ENCODE measurements around the gene SPOCK1.

The SPOCK1 gene

DNA sequence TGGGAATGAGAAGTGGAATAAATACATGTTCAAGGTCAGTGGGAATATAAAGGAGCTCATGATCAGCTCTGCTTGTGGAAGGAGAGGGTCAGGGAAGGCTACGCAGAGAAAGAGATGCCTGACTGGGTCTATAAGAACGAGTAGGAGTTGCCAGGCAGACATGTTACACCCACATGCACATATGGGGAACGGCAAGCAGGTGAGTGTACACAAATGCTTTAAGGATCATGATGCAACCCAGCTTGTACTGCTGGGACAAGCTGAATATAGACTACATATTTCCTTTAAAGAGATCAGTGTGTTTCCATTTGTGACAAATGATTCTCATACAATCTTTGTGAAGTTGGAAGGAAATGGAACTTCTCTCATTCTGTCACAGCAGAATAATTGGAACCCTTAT lies 141.7 kb downstream of the SPOCK1 start:
- ATAC-seq, result no peak

DNA sequence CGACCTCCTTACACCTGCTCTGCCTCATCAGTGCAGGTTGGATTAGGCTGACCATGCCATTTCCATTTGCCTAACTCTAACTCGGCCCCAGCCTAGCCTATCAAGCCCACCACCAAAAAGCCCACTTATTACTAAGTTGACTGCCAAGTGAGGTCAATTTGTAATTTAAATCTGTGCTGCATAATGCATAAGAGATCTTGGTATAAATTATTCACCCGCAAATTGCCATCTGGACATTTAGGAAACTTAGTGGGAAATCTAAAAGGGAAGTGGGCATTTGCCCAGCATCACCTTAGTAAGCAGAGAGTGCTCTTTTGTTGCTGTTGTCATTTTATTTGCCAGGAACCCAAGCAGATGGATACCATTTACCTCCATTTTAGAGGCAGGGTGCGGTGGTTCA lies 143.0 kb downstream of the SPOCK1 start:
- no peak for ATAC-seq

- ATAC-seq, result no peak
Observed at GRCh38 chr5:137355708-137356107, 143.4 kb downstream of the SPOCK1 start.

GRCh38 chr5:137352095-137352494 lies 147.0 kb downstream of the SPOCK1 start:
- no peak for ATAC-seq

- ATAC-seq, result no peak
Observed at GRCh38 chr5:137350791-137351190, 148.3 kb downstream of the SPOCK1 start.

GRCh38 chr5:137348759-137349158 lies 150.4 kb downstream of the SPOCK1 start:
- no peak for ATAC-seq

GRCh38 chr5:137347865-137348264 lies 151.3 kb downstream of the SPOCK1 start:
- ATAC-seq, result no peak

- ATAC-seq, result no peak
Observed at GRCh38 chr5:137346281-137346680, 152.8 kb downstream of the SPOCK1 start.

- ATAC-seq, result no peak
Observed at GRCh38 chr5:137345396-137345795, 153.7 kb downstream of the SPOCK1 start.

- ATAC-seq, result no peak
Observed at GRCh38 chr5:137344723-137345322, 154.3 kb downstream of the SPOCK1 start.

GRCh38 chr5:137344021-137344420 lies 155.1 kb downstream of the SPOCK1 start:
- no peak for ATAC-seq

GRCh38 chr5:137342764-137343163 lies 156.4 kb downstream of the SPOCK1 start:
- ATAC-seq, result no peak

GRCh38 chr5:137341831-137342230 lies 157.3 kb downstream of the SPOCK1 start:
- no peak for ATAC-seq

DNA sequence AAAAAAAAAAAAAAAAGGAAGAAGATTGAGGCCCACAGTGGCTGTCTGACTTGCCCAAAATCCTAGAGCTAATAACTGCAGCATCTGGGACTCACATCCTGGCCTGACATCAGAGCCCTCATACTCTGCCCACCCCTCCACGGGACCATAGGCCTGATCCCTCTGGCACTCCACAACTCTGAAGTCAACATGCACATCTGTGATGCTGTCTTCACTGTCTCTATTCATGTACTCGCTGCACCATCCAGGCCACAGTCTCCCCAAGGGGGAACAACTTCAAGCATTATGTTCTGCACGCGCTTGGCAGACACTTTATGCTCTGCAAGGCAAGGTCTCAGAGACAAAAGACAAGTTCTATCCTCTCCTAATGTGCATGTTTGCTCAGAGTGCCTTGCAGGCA lies 158.2 kb downstream of the SPOCK1 start:
- no peak for ATAC-seq

DNA sequence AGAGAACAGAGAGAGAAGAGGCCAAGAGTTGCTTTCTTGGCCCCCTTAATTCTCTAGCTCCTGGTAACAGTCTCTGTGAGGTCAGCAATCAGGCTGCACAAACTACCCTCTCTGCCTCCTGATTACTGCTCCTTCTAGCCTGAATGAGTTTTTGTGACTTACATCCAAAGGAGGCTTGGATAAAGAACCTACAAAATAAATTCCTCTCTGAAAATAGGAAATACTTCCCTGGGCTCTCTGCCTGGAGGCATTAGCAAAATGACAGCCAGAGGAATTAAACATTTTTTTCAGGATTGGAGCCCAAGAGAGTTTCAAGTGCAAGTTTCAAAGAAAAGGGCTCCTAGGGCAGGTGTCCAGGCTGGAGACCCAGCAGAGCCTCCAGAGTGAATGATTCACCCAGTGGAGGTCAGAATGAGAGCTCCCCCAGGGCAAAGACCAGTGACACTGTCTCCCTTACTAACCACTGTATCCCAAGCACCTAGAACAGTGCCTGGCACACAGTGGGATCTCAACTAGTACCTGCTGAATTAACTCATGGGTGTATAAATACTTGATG lies 162.5 kb downstream of the SPOCK1 start:
- ATAC-seq, result no peak

GRCh38 chr5:137336161-137336560 lies 163.0 kb downstream of the SPOCK1 start:
- ATAC-seq, result no peak

- no peak for ATAC-seq
Observed at GRCh38 chr5:137335493-137335892, 163.6 kb downstream of the SPOCK1 start.

- ATAC-seq, result no peak
Observed at GRCh38 chr5:137333928-137334327, 165.2 kb downstream of the SPOCK1 start.

GRCh38 chr5:137333475-137333874 lies 165.7 kb downstream of the SPOCK1 start:
- no peak for ATAC-seq

DNA sequence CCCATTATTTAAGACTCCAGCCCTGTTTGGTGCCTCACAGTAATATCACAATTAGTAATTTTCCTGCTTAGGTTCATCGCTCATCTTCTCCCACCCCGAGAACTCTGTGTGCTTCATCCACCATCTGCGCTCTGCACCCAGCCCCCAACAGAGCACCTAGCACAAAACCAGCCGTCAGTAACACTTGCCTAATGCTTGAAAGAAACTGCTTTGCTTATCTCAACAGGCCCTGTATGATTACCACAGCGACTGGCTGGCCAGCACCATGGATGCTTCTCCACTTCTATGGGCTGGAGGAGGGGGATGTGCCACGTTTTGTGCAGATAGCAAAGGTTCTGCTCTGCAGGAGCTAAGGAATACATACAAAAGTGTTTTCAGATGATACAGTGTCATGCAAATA lies 166.8 kb downstream of the SPOCK1 start:
- ATAC-seq, result no peak

- ATAC-seq, result no peak
Observed at GRCh38 chr5:137329586-137330296, 169.4 kb downstream of the SPOCK1 start.

DNA sequence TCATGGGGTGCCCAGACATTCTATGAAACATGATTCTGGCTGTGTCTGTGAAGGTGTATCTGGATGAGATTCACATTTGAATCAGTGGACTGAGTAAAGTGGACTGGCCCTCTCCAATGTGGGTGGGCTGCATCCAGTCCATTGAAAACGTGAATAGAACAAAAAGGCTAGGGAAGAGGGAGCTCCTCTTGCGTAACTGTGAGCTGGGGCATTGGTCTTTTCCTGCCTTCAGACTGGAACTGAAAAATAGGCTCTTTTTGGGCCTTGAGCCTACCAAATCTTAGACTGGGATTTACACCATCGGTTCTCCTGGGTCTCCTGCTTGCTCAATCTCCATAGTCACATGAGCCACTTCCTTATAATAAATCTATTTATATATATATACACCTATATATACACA lies 170.1 kb downstream of the SPOCK1 start:
- no peak for ATAC-seq

- no peak for ATAC-seq
Observed at GRCh38 chr5:137328463-137328862, 170.7 kb downstream of the SPOCK1 start.

DNA sequence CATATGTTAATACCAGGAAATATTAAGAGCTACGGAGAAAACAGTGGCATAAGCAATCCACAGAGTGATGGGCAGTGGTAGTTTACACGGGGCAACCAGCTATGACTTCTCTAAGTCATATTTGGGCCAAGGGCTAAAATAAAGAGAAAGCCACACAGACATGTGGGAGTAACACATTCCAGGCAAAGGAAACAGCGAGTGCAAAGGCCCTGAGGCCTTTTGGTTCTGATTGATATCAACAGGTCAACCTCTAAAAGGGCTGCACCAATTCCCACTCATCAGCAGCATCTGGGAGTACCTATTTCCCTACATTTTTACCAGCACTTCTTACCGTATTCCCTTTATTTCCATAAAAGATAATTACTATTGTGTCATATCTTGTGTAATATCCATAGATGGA lies 173.4 kb downstream of the SPOCK1 start:
- ATAC-seq, result no peak
